GM19397 (cell line): Measurements from ENCODE around the gene TMPRSS3.

ENCODE experiments used
- ATAC-seq: cut with Tn5 transposase; IDR thresholded peaks from one replicate; pipeline ENCODE4 v1.9.1; 2021; ENCODE audit warnings: mild to moderate bottlenecking, moderate library complexity; ENCODE audit not compliant: unreplicated experiment

Gene TMPRSS3

GRCh38 chr21:42395905-42396651 lies at the start of gene TMPRSS3:
Gene TMPRSS3, minus strand, starts transcription at chr21:42396052. Its CDS starts 635 bp downstream, at chr21:42395417.
- no peak for ATAC-seq

DNA sequence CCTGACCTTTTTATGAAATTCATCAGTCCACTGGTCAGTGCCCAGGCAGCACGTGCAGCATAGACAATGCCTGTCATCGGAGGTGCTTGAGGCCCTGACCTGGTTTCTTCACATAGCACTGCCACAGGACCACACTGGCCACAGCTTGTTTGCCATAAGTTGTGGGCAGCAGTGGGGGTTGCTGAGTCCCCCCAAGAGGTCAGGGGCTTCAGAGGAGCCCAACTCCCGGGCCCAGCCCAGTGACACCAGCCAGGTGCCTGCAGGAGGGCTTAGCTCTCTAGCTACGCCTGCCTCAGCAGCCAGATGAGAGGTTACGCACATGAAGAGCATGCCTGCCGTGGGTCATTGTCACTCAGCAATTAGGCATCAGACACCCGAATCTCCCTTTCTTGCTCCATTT lies 49.5 kb upstream of the TMPRSS3 start:
- no peak for ATAC-seq

DNA sequence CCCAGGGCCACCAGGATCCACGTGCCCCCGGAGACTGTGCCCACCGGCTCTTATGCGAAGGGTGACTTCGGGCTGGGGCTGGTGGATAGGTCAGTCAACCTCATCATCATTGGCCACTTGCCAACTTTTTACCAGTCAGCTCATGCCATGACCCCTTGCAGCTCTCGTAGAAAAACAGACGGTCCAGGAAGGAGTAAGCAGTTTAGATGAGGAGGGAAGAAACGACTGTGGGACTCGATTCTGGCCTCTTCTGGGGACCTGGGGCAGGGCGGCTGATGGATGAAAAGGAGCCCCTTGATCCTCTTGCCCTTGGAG lies 48.9 kb upstream of the TMPRSS3 start:
- no peak for ATAC-seq

GRCh38 chr21:42443876-42444744 lies 48.3 kb upstream of the TMPRSS3 start:
- no peak for ATAC-seq

DNA sequence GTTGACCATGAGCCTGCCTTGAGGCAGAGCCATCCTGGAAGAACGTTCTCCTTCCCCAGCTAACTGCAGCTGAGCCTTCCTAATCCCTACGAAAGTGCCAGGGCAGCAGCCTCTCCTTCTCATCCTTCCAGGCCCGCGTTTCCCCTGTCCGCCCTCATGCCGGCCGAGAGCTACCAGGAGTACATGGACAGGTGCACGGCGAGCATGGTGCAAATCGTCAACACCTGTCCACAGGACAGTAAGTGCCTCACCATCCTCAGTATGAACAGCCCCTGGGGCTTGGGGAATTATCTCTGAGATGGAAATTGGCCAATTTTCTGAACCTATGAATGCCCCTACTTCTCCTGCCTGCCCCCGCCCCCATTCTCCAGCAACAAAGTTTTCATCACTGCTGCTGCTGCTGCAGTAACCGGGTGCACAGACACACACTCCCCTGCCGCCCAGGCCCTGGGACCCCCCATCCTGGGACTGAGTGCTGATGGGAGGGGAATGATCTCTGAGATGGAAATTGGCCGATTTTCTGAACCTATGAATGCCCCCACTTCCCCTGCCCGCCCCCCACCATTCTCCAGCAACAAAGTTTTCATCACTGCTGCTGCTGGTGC lies 47.4 kb upstream of the TMPRSS3 start:
- ATAC-seq, result no peak

DNA sequence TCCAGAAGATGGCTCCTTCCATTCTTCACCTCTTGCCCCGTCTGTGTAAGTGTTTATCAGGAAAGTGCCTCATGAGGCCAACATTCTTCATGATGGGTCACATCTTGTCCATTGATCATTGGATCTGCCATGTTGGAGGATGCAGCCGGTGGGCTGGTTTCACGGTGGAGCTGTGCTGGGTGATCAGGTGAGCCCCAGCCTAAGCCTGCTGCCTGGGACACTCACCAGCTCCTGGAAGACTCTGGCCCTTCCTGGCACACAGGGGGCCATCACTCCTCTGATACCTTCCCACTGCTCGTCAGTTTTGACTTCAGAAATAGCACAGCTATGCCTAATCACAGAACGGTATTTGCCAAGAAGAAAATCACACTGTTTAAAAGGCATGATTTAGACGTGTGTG lies 46.1 kb upstream of the TMPRSS3 start:
- no peak for ATAC-seq

DNA sequence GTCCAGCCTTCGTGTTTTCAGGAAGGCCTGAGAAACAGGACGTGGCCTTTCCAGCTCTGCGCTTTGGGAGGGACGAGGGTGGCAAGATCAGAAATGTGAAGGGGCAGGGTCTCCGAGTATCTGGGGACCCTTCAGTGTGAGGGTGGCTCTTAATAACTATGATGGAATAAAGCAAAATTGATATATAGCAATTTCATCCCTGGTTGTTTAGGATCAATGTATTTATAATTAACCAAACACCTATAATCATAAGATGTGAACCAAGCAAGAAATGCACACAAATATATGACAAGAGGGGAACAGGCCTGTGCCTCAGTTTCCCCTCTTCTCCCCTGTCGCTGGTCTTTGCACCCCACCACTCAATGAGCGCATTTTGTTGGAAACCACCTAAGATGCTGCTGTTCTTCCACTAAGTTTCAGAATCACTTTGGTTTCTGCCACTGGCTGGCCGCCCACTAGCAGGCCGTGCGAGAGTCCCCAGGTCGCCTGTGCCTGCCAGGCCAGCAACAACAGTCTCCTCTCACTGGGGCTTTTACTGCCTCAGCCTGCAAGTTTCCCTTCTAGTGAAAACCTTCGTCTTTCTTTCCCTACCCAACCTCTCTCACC lies 44.4 kb upstream of the TMPRSS3 start:
- no peak for ATAC-seq

GRCh38 chr21:42439284-42440186 lies 43.7 kb upstream of the TMPRSS3 start:
- no peak for ATAC-seq

GRCh38 chr21:42438316-42439205 lies 42.7 kb upstream of the TMPRSS3 start:
- ATAC-seq, result no peak

DNA sequence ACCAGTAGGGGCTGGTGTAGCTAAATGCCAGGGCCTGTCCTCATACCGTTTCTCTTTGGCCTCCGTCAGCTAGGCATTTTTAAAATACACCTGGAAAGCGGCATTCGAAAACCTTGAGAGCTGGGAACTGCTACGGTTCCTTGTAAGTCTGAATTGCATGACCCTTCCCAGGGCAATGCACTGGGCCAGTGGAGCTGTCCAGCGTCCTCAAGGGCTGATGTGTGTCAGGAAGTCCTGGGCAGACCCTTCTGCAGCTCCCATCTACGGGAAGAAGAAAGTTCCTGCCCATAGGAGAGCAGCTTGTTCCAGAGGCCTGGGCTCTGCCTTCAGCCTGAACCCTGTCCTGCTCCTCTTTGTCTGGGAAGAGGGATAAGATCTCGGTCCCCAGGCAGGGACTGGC lies 41.9 kb upstream of the TMPRSS3 start:
- no peak for ATAC-seq

GRCh38 chr21:42436914-42437313 lies 41.1 kb upstream of the TMPRSS3 start:
- no peak for ATAC-seq

- ATAC-seq, result no peak
These were observed 40.0 kb upstream of the TMPRSS3 start for GRCh38 chr21:42435833-42436232.

DNA sequence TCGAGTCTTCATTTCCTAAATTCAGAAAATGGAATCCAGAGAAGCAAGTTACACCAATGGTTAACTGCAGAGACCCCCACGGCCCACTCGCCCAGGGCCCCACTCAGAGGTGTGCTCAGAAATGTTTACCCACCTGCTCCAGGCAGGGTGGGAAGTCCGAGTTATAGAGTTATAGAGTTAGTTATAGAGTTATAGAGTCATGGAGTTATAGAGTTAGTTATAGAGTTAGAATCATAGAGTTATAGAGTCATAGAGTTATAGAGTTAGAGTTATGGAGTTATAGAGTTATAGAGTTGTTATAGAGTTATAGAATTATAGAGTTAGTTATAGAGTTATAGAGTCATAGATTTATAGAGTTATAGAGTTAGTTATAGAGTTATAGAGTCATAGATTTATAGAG lies 39.5 kb upstream of the TMPRSS3 start:
- ATAC-seq, result no peak

DNA sequence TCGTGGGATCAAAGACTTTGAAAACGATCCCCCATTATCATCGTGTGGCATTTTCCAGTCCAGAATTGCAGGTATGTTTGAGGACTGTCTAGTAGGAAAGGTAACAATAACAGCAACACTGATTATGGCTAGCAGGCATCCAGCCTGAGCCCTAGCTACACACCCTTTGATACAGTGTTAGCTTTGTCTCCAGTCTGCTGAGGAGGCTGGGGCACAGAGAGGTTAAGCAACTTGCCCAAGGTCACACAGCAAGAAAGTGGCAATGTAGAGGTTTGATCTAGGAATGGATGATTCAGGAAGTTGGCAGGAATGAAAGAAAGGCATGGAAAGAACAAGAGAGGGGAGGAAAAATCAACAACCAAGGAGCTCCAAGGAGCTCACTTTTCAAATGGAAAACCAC lies 39.0 kb upstream of the TMPRSS3 start:
- no peak for ATAC-seq

DNA sequence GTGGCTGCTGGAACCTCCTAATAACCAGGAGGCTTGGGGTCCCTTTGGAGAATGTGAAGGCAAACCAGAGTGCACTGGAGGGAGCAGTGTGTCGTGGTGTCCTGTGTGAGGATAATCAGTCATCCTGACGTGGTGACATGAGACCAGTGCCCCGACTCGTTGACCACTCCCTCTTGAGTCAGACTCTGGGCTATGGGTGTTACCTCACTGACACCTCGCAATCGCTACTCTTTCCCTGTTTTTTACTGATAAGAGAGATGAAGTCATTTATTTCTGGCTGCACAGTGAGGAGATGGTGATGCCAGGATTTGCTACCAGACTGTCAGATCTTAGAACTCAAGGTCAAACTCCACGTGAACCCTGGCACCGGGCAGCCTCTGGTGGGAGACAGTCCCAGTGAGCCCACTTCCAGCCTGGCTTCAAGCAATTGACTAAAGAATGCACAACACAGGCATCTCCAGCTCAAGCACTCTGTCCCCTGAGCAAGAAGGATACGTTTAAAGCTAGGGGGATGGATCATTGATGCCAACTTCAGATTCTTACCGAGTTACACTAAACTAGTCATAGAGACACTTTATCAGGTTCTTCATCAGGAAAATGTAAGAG lies 38.2 kb upstream of the TMPRSS3 start:
- ATAC-seq, result no peak

GRCh38 chr21:42432695-42433094 lies 36.8 kb upstream of the TMPRSS3 start:
- ATAC-seq, result no peak

- no peak for ATAC-seq
These were observed 35.3 kb upstream of the TMPRSS3 start for GRCh38 chr21:42431196-42431595.

DNA sequence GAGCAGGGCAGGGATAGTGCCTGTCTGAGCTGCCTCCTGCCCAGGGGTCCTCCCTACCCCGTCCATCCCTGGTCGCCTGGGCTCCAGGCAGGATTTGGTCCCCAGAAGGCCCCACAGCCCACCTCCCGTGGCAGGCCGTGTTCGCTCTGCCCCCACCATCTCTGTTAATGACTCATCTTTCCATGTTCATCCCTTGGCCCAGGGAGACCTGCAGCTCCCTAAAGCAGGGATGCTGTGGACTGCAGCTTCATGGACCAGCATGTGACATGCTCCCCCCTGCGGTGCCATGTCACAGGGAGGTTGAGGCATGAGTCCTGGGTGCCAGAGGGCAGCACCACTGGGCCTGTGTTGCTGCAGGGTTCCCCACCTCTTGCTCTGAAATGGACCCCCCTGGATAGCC lies 34.7 kb upstream of the TMPRSS3 start:
- no peak for ATAC-seq

DNA sequence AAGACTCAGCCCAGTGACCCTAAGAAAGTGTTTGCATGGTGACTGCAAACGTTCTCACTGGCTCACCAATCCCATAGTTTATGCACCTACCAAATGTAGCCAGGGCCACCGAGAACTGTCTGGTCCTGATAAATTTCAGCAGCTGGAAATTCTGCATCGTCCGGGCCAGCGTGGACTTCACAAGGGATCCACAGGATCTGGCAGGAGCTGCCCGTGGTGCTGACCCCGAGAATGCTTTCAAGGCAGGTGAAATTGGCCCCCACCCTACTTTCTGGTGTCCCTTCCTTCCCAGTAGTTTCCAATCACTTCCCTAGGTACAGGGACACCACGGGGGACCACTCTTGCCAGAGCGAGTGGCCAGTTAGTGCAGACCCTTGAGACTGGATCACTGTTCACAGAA lies 34.0 kb upstream of the TMPRSS3 start:
- ATAC-seq, result no peak
